RWPE1 (cell line): ENCODE measurements around the gene OVCA2.

Experiments used
- CTCF ChIA-PET: fragments of 350-600 bp; sonication (Branson Sonifier 250); formaldehyde crosslinking; extraction: SDS; loops from one replicate; lab custom pipeline; 2021; lab: Yijun Ruan, JAX
- POLR2A ChIA-PET: fragments of 400-600 bp; formaldehyde crosslinking; extraction: SDS; loops from one replicate; lab custom pipeline; 2020; ENCODE audit warnings: antibody characterized with exemption; ENCODE audit not compliant: low non-redundant PET; lab: Yijun Ruan, JAX
- DNase-seq: peaks from one replicate; pipeline ENCODE4 v3.0.0; 2012; ENCODE audit warnings: low spot score
- H3K27ac ChIP-seq: fragments of 450-650 bp; 2 replicates; pipeline ENCODE4 v1.5.1; 2017
- CTCF ChIP-seq: fragments of 450-650 bp; conservative IDR thresholded peaks from 2 replicates; pipeline ENCODE4 v1.5.1; 2017; ENCODE audit warnings: low read depth, mild to moderate bottlenecking

OVCA2 gene

GRCh38 chr17:2056206-2057174, 14.7 kb downstream of the OVCA2 start:
- no peak for DNase-seq

GRCh38 chr17:2057175-2057759, 15.4 kb downstream of the OVCA2 start:
- no peak overlapping the region for H3K27ac ChIP-seq
- no peak for TF ChIP-seq CTCF
- CTCF ChIA-PET: interaction anchor here (0.6 to 2.7 kb wide), 4 partner anchors 175 to 210 kb away, joined by 3 to 31 read pairs (median 6); no protein-coding TSS in a partner anchor
- no peak for DNase-seq
- POLR2A ChIA-PET: no interaction called here

More at GRCh38 chr17:2056206-2057174, 14.7 kb downstream of the OVCA2 start:
- no peak for TF ChIP-seq CTCF
- ChIA-PET CTCF (interaction anchor here (0.6 to 3.4 kb wide), 5 partner anchors 188 to 729 kb away, joined by 3 to 84 read pairs (median 5); no protein-coding TSS in a partner anchor), POLR2A (no interaction called here)
- no peak overlapping the region for H3K27ac ChIP-seq

- ChIA-PET CTCF (interaction anchor here (0.6 to 2.7 kb wide), 7 partner anchors 150 to 331 kb away, joined by 3 to 31 read pairs (median 4); no protein-coding TSS in a partner anchor), POLR2A (no interaction called here)
- DNase-seq: no peak
- no peak overlapping the region for H3K27ac ChIP-seq
- no peak for TF ChIP-seq CTCF
Measured at GRCh38 chr17:2057760-2058585, 16.2 kb downstream of the OVCA2 start.

GRCh38 chr17:2058586-2059546, 17.0 kb downstream of the OVCA2 start:
- DNase-seq: no peak
- peak overlapping the region; percentile 36 for H3K27ac ChIP-seq
- TF ChIP-seq CTCF: peak; percentile 43; the same call in 1 of the 2 replicates
- POLR2A ChIA-PET: no interaction called here
- CTCF ChIA-PET: interaction anchor here (0.6 to 2.7 kb wide), 10 partner anchors 14 to 663 kb away, joined by 3 to 31 read pairs (median 3); no protein-coding TSS in a partner anchor

GRCh38 chr17:2059547-2060384, 17.9 kb downstream of the OVCA2 start:
- peak overlapping the region; percentile 36 for H3K27ac ChIP-seq
- ChIA-PET CTCF (interaction anchor here (0.6 to 2.7 kb wide), 3 partner anchors 110 to 185 kb away, joined by 3 to 31 read pairs (median 4); no protein-coding TSS in a partner anchor), POLR2A (no interaction called here)
- DNase-seq: no peak
- TF ChIP-seq CTCF: no peak
